ENCODE measurements around the gene TRAPPC2. TPM values are rescaled to one million over a fixed set of nuclear protein-coding genes. Genes with fewer than 3 reads are reported as not detected.

The TRAPPC2 gene
- total and polyA plus RNA-seq, 9 of the 15 experiments (the other 6 are each of a cell fraction or from before 2014, with no cell fraction given), result 10.3 to 30.6 (median 18.6) TPM

DNA sequence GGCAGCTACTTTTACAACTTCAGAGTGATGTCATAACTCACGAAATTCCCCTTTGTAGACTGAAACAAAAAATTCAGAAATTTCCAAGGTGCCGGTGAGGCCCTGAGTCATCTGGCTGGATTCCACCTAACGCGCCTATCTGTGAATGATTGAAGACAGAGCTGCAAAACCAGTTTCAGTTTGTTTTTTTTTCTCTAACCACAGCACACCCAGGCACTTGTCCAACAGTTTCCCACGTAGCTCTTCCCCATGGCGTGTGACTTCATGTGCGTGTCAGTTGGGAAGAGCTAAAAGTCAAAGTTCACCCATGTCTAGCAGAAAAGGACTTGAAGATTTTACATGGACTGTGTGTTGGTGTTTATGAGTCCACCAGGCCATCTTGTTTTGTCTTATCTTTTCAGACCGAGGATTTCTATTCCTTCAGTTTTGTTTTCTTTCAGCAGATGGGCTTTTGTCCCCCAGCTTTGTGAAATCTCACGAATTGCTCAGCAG, 65.1 kb downstream of the TRAPPC2 start (continued):
- TF ChIP-seq, protein P1, sequence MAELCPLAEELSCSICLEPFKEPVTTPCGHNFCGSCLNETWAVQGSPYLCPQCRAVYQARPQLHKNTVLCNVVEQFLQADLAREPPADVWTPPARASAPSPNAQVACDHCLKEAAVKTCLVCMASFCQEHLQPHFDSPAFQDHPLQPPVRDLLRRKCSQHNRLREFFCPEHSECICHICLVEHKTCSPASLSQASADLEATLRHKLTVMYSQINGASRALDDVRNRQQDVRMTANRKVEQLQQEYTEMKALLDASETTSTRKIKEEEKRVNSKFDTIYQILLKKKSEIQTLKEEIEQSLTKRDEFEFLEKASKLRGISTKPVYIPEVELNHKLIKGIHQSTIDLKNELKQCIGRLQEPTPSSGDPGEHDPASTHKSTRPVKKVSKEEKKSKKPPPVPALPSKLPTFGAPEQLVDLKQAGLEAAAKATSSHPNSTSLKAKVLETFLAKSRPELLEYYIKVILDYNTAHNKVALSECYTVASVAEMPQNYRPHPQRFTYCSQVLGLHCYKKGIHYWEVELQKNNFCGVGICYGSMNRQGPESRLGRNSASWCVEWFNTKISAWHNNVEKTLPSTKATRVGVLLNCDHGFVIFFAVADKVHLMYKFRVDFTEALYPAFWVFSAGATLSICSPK (IDR thresholded peaks at IDR 0.05; ENCODE audit: borderline replicate concordance), result no peak
- no peak for TF ChIP-seq ZNF507 (tag; conservative IDR thresholded peaks at IDR 0.05)
- no peak for TF ChIP-seq HIVEP1 (CRISPR knock-in tag; IDR thresholded peaks at IDR 0.05)
- TF ChIP-seq RFX5 (IDR thresholded peaks at IDR 0.05; ENCODE audit: low read depth, low read length), result no peak
- no peak for TF ChIP-seq BRCA1 (IDR thresholded peaks at IDR 0.05)
- no peak for TF ChIP-seq BRCA1 (CRISPR knock-in tag; IDR thresholded peaks at IDR 0.05)
- no peak for TF ChIP-seq KAT2B (IDR thresholded peaks at IDR 0.05; ENCODE audit: low read depth, low read length)
- TF ChIP-seq HEY1 (CRISPR knock-in tag; IDR thresholded peaks at IDR 0.05; ENCODE audit: borderline replicate concordance), result no peak
- TF ChIP-seq FUS (optimal IDR thresholded peaks at IDR 0.05; ENCODE audit: low read depth, low read length), result no peak
- no peak for TF ChIP-seq SIN3A (IDR thresholded peaks at IDR 0.05; ENCODE audit: borderline replicate concordance in 2 of 2, control insufficient read depth in 1 of 2, low read depth in 2 of 2, low read length in 2 of 2)
- no peak for TF ChIP-seq NELFE (IDR thresholded peaks at IDR 0.05; ENCODE audit: insufficient read depth, insufficient read length)
- 0 out of 2 replicates have a peak, but pooled peaks have one; percentile 42 for TF ChIP-seq JUN (IDR thresholded peaks at IDR 0.05; ENCODE audit: borderline replicate concordance, low read depth, low read length)
- no peak for TF ChIP-seq JUN (CRISPR knock-in tag; IDR thresholded peaks at IDR 0.05; ENCODE audit: borderline replicate concordance)
- no peak for TF ChIP-seq ZBTB8A (IDR thresholded peaks at IDR 0.05; ENCODE audit: partially characterized antibody)
- TF ChIP-seq, protein P2, sequence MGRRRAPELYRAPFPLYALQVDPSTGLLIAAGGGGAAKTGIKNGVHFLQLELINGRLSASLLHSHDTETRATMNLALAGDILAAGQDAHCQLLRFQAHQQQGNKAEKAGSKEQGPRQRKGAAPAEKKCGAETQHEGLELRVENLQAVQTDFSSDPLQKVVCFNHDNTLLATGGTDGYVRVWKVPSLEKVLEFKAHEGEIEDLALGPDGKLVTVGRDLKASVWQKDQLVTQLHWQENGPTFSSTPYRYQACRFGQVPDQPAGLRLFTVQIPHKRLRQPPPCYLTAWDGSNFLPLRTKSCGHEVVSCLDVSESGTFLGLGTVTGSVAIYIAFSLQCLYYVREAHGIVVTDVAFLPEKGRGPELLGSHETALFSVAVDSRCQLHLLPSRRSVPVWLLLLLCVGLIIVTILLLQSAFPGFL (CRISPR knock-in tag; IDR thresholded peaks at IDR 0.05), result no peak
- TF ChIP-seq ZNF175 (CRISPR knock-in tag; IDR thresholded peaks at IDR 0.05; ENCODE audit: low read depth), result no peak
- TF ChIP-seq, protein P3, sequence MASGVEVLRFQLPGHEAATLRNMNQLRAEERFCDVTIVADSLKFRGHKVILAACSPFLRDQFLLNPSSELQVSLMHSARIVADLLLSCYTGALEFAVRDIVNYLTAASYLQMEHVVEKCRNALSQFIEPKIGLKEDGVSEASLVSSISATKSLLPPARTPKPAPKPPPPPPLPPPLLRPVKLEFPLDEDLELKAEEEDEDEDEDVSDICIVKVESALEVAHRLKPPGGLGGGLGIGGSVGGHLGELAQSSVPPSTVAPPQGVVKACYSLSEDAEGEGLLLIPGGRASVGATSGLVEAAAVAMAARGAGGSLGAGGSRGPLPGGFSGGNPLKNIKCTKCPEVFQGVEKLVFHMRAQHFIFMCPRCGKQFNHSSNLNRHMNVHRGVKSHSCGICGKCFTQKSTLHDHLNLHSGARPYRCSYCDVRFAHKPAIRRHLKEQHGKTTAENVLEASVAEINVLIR (CRISPR knock-in tag; IDR thresholded peaks at IDR 0.05), result no peak
- TF ChIP-seq, protein P4, sequence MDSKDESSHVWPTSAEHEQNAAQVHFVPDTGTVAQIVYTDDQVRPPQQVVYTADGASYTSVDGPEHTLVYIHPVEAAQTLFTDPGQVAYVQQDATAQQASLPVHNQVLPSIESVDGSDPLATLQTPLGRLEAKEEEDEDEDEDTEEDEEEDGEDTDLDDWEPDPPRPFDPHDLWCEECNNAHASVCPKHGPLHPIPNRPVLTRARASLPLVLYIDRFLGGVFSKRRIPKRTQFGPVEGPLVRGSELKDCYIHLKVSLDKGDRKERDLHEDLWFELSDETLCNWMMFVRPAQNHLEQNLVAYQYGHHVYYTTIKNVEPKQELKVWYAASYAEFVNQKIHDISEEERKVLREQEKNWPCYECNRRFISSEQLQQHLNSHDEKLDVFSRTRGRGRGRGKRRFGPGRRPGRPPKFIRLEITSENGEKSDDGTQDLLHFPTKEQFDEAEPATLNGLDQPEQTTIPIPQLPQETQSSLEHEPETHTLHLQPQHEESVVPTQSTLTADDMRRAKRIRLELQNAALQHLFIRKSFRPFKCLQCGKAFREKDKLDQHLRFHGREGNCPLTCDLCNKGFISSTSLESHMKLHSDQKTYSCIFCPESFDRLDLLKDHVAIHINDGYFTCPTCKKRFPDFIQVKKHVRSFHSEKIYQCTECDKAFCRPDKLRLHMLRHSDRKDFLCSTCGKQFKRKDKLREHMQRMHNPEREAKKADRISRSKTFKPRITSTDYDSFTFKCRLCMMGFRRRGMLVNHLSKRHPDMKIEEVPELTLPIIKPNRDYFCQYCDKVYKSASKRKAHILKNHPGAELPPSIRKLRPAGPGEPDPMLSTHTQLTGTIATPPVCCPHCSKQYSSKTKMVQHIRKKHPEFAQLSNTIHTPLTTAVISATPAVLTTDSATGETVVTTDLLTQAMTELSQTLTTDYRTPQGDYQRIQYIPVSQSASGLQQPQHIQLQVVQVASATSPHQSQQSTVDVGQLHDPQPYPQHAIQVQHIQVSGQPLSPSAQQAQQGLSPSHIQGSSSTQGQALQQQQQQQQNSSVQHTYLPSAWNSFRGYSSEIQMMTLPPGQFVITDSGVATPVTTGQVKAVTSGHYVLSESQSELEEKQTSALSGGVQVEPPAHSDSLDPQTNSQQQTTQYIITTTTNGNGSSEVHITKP (IDR thresholded peaks at IDR 0.05; ENCODE audit: partially characterized antibody), result peak; percentile 29
- no peak for TF ChIP-seq CBX1 (IDR thresholded peaks at IDR 0.05; ENCODE audit: low read depth)
- no peak for TF ChIP-seq ZNF696 (CRISPR knock-in tag; conservative IDR thresholded peaks at IDR 0.05)

Data from K562 (cell line).